NB4 (cell line): ENCODE measurements around the gene CDK5RAP3.
A peak's percentile ranks its signal among the peaks of the same experiment; 100 is the strongest.

ENCODE experiments used
- DNase-seq: peaks from one replicate; pipeline ENCODE4 v3.0.0; 2010; ENCODE audit warnings: low read depth
- H3K4me3 ChIP-seq: one replicate; pipeline ENCODE4 v1.5.1; 2011; ENCODE audit warnings: mild to moderate bottlenecking, low read depth, low read length, moderate library complexity
- MYC ChIP-seq: IDR thresholded peaks from 2 replicates; pipeline ENCODE4 v1.6.1; 2011; ENCODE audit warnings: low read depth, low read length
- POLR2A ChIP-seq: IDR thresholded peaks from 2 replicates; pipeline ENCODE4 v1.6.1; 2011; ENCODE audit warnings: mild to moderate bottlenecking; ENCODE audit not compliant: insufficient read length; ENCODE audit errors: extremely low read depth
- TF ChIP-seq, protein P1 (sequence below): IDR thresholded peaks from 2 replicates; pipeline ENCODE4 v1.6.1; 2011; ENCODE audit warnings: low read depth, low read length
- TF ChIP-seq, protein P2 (sequence below): IDR thresholded peaks from one replicate; pipeline ENCODE4 v1.5.1; 2012; ENCODE audit warnings: low read depth, low read length

CDK5RAP3 gene

GRCh38 chr17:47966079-47966519, 4.8 kb upstream of the CDK5RAP3 start:
- TF ChIP-seq POLR2A (no peak), MYC (no peak)
- TF ChIP-seq, protein P1, sequence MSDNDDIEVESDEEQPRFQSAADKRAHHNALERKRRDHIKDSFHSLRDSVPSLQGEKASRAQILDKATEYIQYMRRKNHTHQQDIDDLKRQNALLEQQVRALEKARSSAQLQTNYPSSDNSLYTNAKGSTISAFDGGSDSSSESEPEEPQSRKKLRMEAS: no peak
- TF ChIP-seq, protein P2, sequence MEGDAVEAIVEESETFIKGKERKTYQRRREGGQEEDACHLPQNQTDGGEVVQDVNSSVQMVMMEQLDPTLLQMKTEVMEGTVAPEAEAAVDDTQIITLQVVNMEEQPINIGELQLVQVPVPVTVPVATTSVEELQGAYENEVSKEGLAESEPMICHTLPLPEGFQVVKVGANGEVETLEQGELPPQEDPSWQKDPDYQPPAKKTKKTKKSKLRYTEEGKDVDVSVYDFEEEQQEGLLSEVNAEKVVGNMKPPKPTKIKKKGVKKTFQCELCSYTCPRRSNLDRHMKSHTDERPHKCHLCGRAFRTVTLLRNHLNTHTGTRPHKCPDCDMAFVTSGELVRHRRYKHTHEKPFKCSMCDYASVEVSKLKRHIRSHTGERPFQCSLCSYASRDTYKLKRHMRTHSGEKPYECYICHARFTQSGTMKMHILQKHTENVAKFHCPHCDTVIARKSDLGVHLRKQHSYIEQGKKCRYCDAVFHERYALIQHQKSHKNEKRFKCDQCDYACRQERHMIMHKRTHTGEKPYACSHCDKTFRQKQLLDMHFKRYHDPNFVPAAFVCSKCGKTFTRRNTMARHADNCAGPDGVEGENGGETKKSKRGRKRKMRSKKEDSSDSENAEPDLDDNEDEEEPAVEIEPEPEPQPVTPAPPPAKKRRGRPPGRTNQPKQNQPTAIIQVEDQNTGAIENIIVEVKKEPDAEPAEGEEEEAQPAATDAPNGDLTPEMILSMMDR: no peak
- DNase-seq: no peak
- H3K4me3 ChIP-seq: no peak overlapping the region

DNA sequence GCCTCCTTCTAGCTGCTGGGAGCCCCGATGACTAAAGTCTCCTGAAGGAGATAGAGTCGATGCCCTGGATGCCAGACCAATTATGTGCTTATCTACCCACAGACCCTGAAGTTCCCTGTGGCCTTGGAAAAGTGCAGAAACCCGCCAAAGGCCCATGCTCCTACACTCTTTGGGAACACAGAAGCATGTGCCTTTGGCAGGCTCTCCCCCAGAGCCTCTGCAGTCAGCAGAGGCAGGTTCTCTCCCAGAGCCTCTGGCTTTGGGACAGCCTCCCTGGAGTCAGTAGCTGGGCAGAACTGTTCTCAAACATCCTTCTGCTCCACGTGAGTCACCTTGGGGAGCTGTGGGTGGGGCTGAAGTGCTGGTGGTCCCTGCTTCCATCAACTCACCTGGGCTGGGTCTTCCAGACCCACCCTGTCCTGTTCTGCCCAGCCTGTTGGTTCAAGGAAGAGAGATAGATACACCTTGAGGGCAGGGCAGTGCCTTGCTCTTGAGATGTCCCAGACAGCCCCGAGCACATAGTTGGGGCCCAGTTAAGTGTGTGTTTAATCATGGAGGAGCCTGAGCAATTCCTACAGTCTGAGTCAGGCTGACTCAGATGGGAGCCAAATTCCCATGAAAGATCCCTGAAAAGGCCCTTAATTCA, 3.2 kb upstream of the CDK5RAP3 start:
- DNase-seq: no peak
- no peak for TF ChIP-seq POLR2A
- TF ChIP-seq, protein P1: no peak
- TF ChIP-seq MYC: no peak
- TF ChIP-seq, protein P2: no peak
- H3K4me3 ChIP-seq: no peak overlapping the region

- H3K4me3 ChIP-seq: no peak overlapping the region
- TF ChIP-seq, protein P2: no peak
- DNase-seq: no peak
Measured at GRCh38 chr17:47968836-47969235, 2.1 kb upstream of the CDK5RAP3 start.

GRCh38 chr17:47969930-47970724, 786 bp upstream of the CDK5RAP3 start:
- peak overlapping the region; percentile 32 for H3K4me3 ChIP-seq
- DNase-seq: no peak
- TF ChIP-seq, protein P1: no peak

DNA sequence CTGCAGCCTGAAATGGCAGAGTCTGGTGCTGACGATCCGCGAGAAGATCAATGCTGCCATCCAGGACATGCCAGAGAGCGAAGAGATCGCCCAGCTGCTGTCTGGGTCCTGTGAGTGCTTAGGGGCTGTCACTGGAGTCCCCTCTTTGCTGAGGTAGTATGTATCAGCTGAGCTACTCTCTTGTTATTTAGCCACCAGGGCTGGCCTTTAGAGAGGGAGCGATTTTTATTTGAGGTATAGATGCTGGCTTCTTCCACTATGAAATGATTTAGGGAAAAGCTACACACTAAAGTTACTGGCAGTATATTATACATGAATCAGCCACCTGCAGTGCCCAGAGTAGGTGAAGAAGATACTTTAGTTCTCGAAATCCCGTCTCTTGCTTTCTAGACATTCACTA, 2.6 kb downstream of the CDK5RAP3 start:
- H3K4me3 ChIP-seq: no peak overlapping the region
- DNase-seq: no peak
- no peak for TF ChIP-seq POLR2A

DNA sequence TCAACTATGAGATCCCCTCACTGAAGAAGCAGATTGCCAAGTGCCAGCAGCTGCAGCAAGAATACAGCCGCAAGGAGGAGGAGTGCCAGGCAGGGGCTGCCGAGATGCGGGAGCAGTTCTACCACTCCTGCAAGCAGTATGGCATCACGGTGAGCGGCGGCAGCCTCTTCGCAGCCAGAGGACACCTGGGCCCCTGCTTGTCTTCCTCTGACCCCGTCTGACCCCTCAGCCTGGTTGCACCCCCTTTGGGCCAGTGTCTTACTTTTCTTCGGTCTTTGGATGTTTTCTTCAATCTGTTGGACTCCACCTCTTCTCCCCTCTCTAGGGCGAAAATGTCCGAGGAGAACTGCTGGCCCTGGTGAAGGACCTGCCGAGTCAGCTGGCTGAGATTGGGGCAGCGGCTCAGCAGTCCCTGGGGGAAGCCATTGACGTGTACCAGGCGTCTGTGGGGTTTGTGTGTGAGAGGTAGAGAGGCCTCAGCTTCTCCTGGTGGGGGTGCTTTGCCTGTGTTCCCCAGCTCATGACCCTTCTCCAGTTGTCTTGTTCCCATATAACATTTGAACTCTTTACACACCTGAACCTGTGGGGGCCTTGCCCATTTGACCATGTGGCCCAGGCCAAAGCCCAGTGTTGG, 4.4 kb downstream of the CDK5RAP3 start:
- DNase-seq: no peak
- TF ChIP-seq, protein P2: no peak
- TF ChIP-seq, protein P1: no peak
- TF ChIP-seq POLR2A: no peak
- no peak for TF ChIP-seq MYC

GRCh38 chr17:47975823-47976205, 4.9 kb downstream of the CDK5RAP3 start:
- H3K4me3 ChIP-seq: no peak overlapping the region
- DNase-seq: no peak
- TF ChIP-seq POLR2A (no peak), MYC (no peak)
- TF ChIP-seq, protein P1: no peak
- TF ChIP-seq, protein P2: no peak

More for the DNA sequence above, 4.4 kb downstream of the CDK5RAP3 start:
- H3K4me3 ChIP-seq: no peak overlapping the region
